Liver (tissue), 9 donors: ENCODE data around the gene PNO1. TPM values are rescaled to one million over a fixed set of nuclear protein-coding genes. Genes with fewer than 3 reads are reported as not detected.

Experiments
- DNase-seq: peaks from one replicate; pipeline ENCODE4 v3.0.0-alpha.2; 2017; ENCODE audit warnings: low spot score
- H3K27ac ChIP-seq, 2 donors: one replicate each; pipeline ENCODE4 v1.7.0; 2013; ENCODE audit warnings: inconsistent platforms in 2 of 2, low read length in 2 of 2, control low read depth in 1 of 2, low read depth in 1 of 2, mild to moderate bottlenecking in 1 of 2
- H3K27me3 ChIP-seq, 4 donors: one replicate each; pipeline versions ENCODE4 v1.6.1 to v1.7.0; 2013; ENCODE audit warnings: low read length in 3 of 4, inconsistent platforms in 1 of 4, mild to moderate bottlenecking in 1 of 4, moderate library complexity in 1 of 4; ENCODE audit not compliant: control insufficient read depth in 4 of 4, insufficient read depth in 4 of 4
- H3K36me3 ChIP-seq, 4 donors: one replicate each; pipeline versions ENCODE4 v1.6.1 to v1.7.0; 2013; ENCODE audit warnings: low read length in 3 of 4, mild to moderate bottlenecking in 3 of 4, low read depth in 1 of 4, moderate library complexity in 1 of 4; ENCODE audit not compliant: control insufficient read depth in 4 of 4, insufficient read depth in 3 of 4
- H3K4me1 ChIP-seq, 4 donors: one replicate each; pipeline versions ENCODE4 v1.6.1 to v1.7.0; 2013; ENCODE audit warnings: low read length in 3 of 4, mild to moderate bottlenecking in 3 of 4, moderate library complexity in 1 of 4; ENCODE audit not compliant: control insufficient read depth in 4 of 4, insufficient read depth in 4 of 4
- H3K4me3 ChIP-seq, 3 donors: one replicate each; pipeline versions ENCODE4 v1.6.1 to v1.7.0; 2013; ENCODE audit warnings: low read length in 3 of 3, control low read depth in 1 of 3, low read depth in 1 of 3, mild to moderate bottlenecking in 1 of 3
- H3K9ac ChIP-seq, 2 donors: one replicate each; pipeline ENCODE4 v1.7.0; 2013; ENCODE audit warnings: low read length in 2 of 2, mild to moderate bottlenecking in 2 of 2, moderate library complexity in 2 of 2, control low read depth in 1 of 2, low read depth in 1 of 2
- H3K9me3 ChIP-seq, 4 donors: one replicate each; pipeline versions ENCODE4 v1.6.1 to v1.7.0; 2013; ENCODE audit warnings: low read length in 3 of 4; ENCODE audit not compliant: control insufficient read depth in 4 of 4
- ATF3 ChIP-seq: IDR thresholded peaks from 2 replicates; pipeline ENCODE4 v1.6.1; 2016; ENCODE audit warnings: antibody characterized with exemption
- CTCF ChIP-seq: fragments of 150-350 bp; IDR thresholded peaks from 2 replicates; pipeline ENCODE4 v1.5.1; 2017; ENCODE audit warnings: improper control_type of control experiment, low read depth, low read length; ENCODE audit not compliant: missing input control
- EGR1 ChIP-seq, 2 donors: IDR thresholded peaks; 2 replicates each; pipeline ENCODE4 v1.6.1; 2016 to 2018; ENCODE audit warnings: antibody characterized with exemption in 2 of 2, low read depth in 2 of 2
- FOXA1 ChIP-seq: IDR thresholded peaks from 2 replicates; pipeline ENCODE4 v1.6.1; 2016; ENCODE audit warnings: antibody characterized with exemption
- GABPA ChIP-seq, 2 donors: IDR thresholded peaks in 1 of 2; conservative IDR thresholded peaks in 1 of 2; 2 replicates each; pipeline ENCODE4 v1.6.1; 2016; ENCODE audit warnings: antibody characterized with exemption in 2 of 2, mild to moderate bottlenecking in 1 of 2, moderate library complexity in 1 of 2
- HNF4A ChIP-seq, 2 donors: conservative IDR thresholded peaks; 2 replicates each; pipeline ENCODE4 v1.6.1; 2016; ENCODE audit warnings: antibody characterized with exemption in 2 of 2, mild to moderate bottlenecking in 2 of 2
- HNF4G ChIP-seq: IDR thresholded peaks from 2 replicates; pipeline ENCODE4 v1.6.1; 2016; ENCODE audit warnings: antibody characterized with exemption
- JUND ChIP-seq, 2 donors: IDR thresholded peaks; 2 replicates each; pipeline ENCODE4 v1.6.1; 2016; ENCODE audit warnings: antibody characterized with exemption in 2 of 2
- MAX ChIP-seq: IDR thresholded peaks from 2 replicates; pipeline ENCODE4 v1.6.1; 2016; ENCODE audit warnings: antibody characterized with exemption
- NR2F2 ChIP-seq: IDR thresholded peaks from 2 replicates; pipeline ENCODE4 v1.6.1; 2016; ENCODE audit warnings: antibody characterized with exemption
- REST ChIP-seq: IDR thresholded peaks from 2 replicates; pipeline ENCODE4 v1.6.1; 2016; ENCODE audit warnings: antibody characterized with exemption, mild to moderate bottlenecking
- RXRA ChIP-seq, 2 donors: IDR thresholded peaks; 2 replicates each; pipeline ENCODE4 v1.6.1; 2017 to 2018; ENCODE audit warnings: antibody characterized with exemption in 2 of 2, mild to moderate bottlenecking in 1 of 2
- SP1 ChIP-seq: IDR thresholded peaks from 2 replicates; pipeline ENCODE4 v1.6.1; 2018; ENCODE audit warnings: antibody characterized with exemption, mild to moderate bottlenecking
- TAF1 ChIP-seq: conservative IDR thresholded peaks from 2 replicates; pipeline ENCODE4 v1.6.1; 2016; ENCODE audit warnings: antibody characterized with exemption, mild to moderate bottlenecking
- YY1 ChIP-seq: IDR thresholded peaks from 2 replicates; pipeline ENCODE4 v1.6.1; 2016; ENCODE audit warnings: antibody characterized with exemption, mild to moderate bottlenecking
- ZBTB33 ChIP-seq: IDR thresholded peaks from 2 replicates; pipeline ENCODE4 v1.6.1; 2016; ENCODE audit warnings: antibody characterized with exemption
- WGBS: extraction: QIAGEN DNeasy Blood & Tissue Kit; methylation state at CpG from one replicate; pipeline ENCODE4 v1.1.7; 2013; 5-methylcytosine and 5-hydroxymethylcytosine counted together
- polyA plus RNA-seq, 2 donors: library from polyadenylated mRNA; stranded (reverse) in 1 of 2; unstranded in 1 of 2; fragments of 200-250 nt in 1 of 2; fragments of >200 nt in 1 of 2; fragmentation: Nextera tagmentation in 1 of 2; extraction: Ambion mirVana in 1 of 2; gene quantifications; one replicate each; pipeline versions ENCODE4 v1.2.1 to v1.2.3, GENCODE V29; 2013 to 2015
- total RNA-seq, 2 donors: library from RNA; depleted of rRNA; stranded (reverse); fragments of >200 nt; gene quantifications; one replicate each; pipeline ENCODE4 v1.2.3, GENCODE V29; 2014
- donor health status: healthy.
- donor health status: healthy.
- donor health status: healthy.
- donor health status: healthy.
- donor health status: healthy.

Gene PNO1
- total and polyA plus RNA-seq, 4 donors, result 5.5 to 9.5 (median 8.4) TPM

GRCh38 chr2:68200157-68200787 lies 42.6 kb downstream of the PNO1 start:
- WGBS, result 86% methylated on average over 4 of the region's 4 CpGs
- Histone ChIP-seq H3K27ac (no peak overlapping the region), H3K36me3 (peaks cover 0 to 3% (median 0%) of the 10 kb centered on the region in 4 donors), H3K4me1 (peaks cover 3 to 9% (median 8%) of the 10 kb centered on the region in 4 donors), H3K9me3 (no peaks in the 10 kb centered on the region), H3K4me3 (no peak overlapping the region), H3K27me3 (no peaks in the 10 kb centered on the region), H3K9ac (no peak overlapping the region)
- no peak for DNase-seq
- TF ChIP-seq REST (no peak), NR2F2 (no peak), FOXA1 (no peak), TAF1 (no peak), YY1 (no peak), EGR1 (IDR thresholded peaks at IDR 0.05; ENCODE audit: low read depth in 2 of 2) (no peak), RXRA (IDR thresholded peaks at IDR 0.05) (no peak), CTCF (no peak), HNF4A (conservative IDR thresholded peaks at IDR 0.05) (no peak), SP1 (no peak), ZBTB33 (no peak), MAX (no peak), JUND (IDR thresholded peaks at IDR 0.05) (no peak), ATF3 (no peak), HNF4G (no peak), GABPA (IDR thresholded peaks at IDR 0.05 in 1 of 2, conservative IDR thresholded peaks at IDR 0.05 in 1 of 2) (no peak)
